ENCODE data around the gene CHRM1.
"Not testable (repeated sequence)": the region's sequence is repeated elsewhere in the genome, so short reads cannot be mapped to it uniquely, and the experiment has no call there.

CHRM1 gene, protein sequence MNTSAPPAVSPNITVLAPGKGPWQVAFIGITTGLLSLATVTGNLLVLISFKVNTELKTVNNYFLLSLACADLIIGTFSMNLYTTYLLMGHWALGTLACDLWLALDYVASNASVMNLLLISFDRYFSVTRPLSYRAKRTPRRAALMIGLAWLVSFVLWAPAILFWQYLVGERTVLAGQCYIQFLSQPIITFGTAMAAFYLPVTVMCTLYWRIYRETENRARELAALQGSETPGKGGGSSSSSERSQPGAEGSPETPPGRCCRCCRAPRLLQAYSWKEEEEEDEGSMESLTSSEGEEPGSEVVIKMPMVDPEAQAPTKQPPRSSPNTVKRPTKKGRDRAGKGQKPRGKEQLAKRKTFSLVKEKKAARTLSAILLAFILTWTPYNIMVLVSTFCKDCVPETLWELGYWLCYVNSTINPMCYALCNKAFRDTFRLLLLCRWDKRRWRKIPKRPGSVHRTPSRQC

DNA sequence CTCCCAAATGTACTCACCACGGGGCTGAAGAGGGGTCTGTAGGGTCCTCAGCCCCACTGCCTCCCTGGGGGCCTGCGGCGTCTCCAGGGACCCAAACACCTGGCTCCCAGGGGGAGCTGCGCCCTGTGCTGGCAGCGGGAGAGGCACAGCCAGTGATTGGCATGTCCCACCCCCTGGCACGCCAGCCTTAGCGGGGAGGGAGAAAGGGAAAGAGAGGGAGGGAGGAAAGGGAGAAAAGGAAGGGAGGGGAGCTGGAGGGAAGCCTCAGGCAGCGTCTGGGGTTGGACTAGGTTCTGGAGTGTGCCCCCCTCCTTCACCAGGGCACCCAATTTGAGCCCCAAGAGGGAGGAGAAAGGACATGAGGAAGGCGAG lies at the start of gene CHRM1:
CHRM1 (minus strand) TSS at position 163 of the 372 bp plus-strand sequence. CDS start 10,263 bp downstream, outside the sequence.
- DNase-seq (ENCODE audit: low read depth) = no peak

DNA sequence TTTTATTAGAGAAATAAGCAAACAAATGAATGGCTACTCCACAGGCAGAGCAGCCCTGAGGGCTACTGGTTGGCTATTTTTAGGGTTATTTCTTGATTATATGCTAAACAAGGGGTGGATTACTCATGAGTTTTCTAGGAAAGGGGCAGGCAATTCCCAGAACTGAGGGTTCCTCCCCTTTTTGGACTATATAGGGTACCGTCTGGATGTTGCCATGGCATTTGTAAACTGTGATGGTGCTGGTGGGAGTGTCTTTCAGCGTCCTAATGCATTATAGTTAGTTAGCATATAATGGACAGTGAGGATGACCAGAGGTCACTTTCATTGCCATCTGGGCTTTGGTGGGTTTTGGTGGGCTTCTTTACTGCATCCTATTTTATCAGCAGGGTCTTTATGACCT lies 44.4 kb upstream of the CHRM1 start:
- no peak for DNase-seq (ENCODE audit: low read depth)

DNA sequence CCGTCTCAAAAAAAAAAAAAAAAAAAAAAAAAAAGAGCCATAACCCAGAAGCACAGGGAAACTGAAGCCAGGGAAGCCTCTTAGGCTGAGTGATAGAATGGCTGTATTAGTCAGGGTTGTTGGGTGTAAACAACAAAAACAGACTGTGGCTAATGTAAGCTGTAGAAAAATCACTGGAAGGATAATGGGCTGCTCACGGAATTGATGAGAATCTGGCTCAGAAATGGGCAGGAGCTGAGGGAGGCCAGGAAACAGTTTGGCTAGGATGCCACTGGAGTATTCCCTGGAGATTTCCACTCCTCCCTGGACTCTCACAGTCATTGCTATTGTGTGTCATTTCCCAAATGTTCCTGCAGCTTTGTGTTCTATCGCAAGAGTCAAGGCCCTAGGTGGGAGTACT lies 41.2 kb upstream of the CHRM1 start:
- DNase-seq (ENCODE audit: low read depth) = no peak

DNA sequence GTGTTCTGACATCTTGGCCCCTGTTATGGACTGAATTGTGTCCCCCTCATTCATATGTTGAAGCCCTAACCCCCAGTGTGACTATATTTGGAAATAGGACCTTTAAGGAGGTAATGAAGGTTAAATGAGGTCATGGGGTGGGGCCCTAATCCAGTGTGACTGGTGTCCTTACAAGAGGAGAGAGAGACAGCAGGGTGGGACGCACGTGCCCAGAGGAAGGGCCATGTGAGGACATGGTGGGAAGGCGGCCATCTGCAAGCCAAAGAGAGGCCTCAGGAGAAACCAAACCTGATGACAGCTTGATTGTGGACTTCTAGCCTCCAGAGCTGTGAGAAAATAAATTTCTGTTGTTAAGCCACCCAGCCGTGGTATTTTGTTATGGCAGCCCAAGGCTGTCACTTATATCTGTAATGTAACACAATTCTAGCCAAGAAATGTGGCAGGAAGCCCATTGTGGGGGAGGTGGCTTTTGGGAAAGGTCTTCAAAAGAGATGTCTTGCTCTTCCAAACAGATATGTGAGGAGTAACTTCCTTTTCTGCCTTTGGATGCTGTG lies 39.9 kb upstream of the CHRM1 start:
- DNase-seq (ENCODE audit: low read depth) = no peak

DNA sequence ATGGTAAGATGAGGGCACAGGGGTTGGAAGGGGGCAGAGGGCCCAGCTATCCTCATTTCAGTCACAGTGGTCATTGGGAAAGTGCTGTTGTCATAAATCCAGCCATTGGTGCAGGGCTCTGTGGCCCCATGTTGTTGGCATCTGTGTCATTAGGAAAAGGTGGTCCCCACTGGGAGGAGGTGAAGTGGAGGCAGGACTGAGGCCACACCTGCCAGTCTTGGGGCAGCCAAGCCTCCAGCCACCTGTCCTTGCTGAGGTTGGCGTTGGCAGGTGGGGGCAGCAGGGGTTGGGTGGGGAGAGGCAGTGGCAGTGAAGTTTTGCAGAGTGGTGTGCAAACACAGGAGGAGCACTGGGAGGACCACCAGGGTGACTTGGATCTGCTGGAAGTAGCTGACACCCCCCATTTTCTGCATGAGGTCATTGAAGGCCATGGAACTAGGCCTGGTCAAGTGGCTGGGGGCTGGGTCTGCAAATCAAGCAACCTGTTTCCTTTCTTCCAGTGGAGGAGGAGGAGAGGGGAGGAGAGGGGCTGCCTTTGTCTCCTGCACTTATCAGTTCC lies 38.3 kb upstream of the CHRM1 start:
- DNase-seq (ENCODE audit: low read depth) = no peak

DNA sequence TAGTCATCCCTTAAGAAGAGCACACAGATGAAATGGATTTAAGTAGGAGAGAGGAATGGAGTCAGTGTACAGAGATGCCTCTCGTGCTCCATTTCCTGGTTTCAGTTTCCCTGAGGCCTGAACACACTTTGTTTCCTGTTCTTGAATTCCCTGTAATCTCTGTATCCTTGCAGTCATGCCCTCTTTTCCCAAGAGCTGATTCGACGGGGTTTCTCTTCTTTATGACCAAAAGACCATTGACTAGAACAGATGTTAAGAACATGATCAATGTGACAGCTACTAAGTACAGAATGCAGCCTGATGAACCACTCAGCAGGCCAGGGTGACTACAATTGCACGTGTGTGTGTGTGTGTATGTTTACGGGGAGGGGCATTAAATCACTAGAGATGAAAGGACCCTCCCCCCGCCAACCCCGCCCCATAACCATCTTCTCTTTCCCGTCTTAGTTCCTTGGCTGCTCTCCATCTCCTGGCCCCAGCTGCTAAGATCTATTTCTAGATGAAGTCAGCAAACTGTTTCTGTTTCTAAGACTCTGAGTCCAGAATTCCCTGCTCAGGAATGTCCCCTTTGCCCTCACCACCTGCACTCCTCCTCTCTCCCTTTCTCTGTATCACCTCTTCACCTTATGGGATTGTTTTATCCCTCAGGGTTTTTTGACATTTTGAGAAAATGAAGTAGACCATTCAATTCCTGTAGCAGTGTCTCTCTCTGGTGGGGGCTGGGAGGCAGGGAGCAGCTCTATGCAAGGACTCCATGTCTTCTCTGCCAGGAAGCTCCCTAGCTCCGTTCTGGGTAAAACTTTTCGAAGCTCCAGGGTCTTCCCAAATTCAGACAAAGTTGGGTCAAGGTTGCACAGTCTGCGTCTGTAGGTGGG lies 37.6 kb upstream of the CHRM1 start:
- DNase-seq (ENCODE audit: low read depth) = no peak

DNA sequence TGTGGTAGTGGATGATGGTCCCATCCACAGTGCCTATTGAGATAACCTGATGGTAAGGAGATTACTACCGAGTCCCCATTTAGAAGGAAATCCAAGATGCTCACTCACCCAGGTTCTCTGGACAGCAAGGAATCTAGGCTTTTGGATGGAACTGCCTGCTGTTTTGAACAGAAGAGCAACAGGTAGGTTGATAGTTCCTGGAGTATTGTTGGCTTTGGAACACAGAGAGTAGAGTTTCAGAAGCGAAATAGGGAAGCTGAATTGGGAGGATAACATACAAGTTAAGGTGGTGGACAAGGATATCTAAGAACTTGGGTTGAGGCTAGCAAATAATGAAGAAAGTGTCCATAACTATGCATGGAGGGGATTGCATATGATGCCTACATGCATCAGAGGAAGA lies 36.0 kb upstream of the CHRM1 start:
- no peak for DNase-seq (ENCODE audit: low read depth)

DNA sequence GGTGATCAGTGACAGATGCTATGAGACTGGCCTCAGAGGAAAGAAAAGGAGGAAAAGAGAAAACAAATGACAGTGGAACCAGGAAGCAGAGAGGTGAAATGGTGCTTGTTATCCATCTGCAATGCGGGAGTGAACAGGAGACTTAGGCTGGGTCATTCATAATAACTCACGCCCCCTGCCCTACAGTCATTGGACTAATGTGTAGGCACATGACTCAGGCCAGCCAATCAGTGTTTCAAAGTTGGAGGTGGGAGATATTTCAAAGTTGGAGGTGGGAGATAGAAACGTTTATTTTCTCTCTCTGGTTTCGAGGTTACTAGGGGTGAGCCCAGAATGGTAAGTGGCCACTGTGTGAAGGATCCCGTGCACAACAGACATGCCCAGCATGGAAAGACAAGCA lies 33.3 kb upstream of the CHRM1 start:
- no peak for DNase-seq (ENCODE audit: low read depth)

DNA sequence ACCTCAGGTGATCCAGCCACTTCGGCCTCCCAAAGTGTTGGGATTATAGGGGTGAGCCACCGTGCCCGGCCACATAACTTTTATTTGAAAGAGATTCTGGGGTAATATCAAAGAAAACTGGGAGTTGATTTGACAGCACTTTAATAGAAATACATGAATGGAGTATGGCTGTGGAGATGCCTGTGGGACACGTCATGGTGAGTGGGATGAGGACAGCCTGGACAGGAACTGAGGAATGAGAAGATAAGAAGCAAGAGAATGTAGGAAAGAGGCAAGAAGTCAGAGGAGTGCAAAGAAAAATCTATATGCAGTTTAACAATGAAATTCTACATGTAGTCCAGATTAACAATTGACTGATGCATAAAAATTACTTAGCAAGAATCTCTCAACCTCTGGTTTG lies 32.6 kb upstream of the CHRM1 start:
- no peak for DNase-seq (ENCODE audit: low read depth)

DNA sequence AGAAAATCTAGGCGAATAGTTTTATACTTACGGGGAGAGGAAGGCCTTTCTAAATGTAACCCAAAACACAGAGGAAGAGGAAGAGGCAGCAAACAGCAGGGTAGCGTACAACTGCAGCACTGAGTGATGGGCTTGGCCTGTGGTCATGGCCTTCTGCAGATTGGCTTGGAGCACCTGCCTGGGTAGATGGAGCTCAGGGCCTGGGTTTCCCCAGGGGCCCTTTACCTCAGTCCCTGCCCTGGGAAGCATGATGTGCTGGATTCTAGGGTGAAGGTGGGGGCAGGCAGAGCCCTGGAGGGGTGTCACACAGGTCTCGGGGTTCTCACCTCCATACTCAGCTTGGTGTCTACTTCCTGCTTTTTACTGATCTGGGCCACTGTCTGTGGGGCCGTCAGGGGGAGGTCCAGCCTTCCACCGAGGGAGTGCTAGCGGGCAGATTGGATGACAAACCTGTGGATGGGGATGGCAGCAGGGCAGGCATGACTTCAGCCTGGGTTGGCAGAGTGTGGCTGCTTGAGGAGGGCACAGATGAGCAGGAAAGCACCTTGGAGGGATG lies 27.7 kb upstream of the CHRM1 start:
- no peak for DNase-seq (ENCODE audit: low read depth)

DNA sequence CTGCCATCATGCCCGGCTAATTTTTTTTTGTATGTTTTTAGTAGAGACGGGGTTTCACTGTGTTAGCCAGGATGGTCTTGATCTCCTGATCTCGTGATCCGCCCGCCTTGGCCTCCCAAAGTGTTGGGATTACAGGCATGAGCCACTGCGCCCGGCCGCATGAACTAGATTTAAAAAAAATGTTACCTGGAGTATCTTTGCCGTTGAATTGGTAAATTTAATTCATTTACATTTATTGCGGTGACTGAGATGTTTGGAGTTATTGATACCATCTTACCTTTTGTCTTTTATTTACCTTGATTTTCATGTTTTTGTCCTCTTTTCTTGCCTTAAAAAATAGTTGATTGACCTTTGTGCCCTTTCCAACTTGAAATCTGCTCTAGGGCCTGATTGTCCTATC lies 24.4 kb upstream of the CHRM1 start:
- not testable (repeated sequence) for DNase-seq (ENCODE audit: low read depth)

DNA sequence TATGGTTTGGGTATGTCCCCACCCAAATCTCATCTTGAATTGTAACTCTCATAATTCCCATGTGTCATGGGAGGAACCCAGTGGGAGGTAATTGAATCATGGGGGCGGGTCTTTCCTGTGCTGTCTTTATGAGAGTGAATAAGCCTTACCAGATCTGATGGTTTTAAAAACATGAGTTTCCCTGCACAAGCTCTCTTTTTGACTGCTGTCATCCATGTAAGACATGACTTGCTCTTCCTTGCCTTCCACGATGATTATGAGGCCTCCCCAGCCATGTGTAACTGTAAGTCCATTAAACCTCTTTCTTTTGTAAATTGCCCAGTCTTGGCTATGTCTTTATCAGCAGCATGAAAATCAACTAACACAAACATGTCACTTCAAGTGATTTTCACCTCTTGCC lies 16.4 kb upstream of the CHRM1 start:
- not testable (repeated sequence) for DNase-seq (ENCODE audit: low read depth)

DNA sequence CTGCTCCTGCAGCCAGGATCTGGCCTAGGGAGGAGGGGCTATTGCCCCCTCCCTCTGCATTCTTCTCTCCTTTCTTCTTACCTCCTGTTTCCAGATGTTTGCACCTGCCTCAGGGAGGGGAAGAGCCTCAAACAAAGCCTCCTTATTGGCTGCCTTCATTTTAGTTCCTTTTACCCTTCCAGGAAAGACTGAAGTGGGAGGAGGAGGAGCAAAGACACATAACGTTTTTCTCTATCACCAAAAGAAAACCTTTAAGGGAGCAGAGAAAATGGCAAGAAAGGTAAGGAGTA lies 13.3 kb upstream of the CHRM1 start:
- no peak for DNase-seq (ENCODE audit: low read depth)

DNA sequence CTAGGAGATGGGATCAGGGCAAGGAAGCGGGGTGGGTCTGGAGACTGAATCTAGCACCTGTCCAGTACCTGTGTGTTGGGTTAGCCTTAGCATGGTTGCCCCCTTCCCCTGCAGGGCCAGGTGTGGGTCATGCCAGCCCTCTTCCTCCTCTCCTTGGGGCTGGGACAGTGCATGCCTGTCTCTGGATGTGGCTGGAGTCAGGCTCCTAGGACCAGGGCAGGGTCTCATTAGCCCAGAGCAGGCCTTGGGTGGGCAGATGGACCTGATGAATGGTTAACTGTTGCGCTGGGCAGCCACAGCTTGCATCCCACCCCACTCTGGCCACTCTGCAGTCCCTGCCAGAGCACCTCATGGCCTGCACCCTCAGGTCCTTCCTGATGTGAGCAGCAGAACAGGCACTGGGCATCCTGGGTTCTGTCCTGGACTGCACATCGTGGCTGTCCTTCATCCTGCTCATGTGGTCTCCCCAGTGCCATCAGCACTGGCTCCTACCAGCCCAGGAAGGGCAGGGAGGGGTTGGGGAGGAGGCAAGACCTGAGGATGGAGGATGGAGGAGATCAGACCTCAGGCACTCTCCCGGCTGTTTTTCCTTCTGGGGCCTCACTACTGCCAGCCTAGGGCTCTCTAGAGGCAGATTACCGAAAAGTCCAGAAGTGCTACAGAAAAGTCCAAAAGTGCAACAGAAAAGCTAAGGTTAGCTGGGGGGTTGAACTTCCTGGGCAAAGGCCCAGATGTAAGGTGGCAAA lies 12.8 kb upstream of the CHRM1 start:
- DNase-seq (ENCODE audit: low read depth) = no peak

DNA sequence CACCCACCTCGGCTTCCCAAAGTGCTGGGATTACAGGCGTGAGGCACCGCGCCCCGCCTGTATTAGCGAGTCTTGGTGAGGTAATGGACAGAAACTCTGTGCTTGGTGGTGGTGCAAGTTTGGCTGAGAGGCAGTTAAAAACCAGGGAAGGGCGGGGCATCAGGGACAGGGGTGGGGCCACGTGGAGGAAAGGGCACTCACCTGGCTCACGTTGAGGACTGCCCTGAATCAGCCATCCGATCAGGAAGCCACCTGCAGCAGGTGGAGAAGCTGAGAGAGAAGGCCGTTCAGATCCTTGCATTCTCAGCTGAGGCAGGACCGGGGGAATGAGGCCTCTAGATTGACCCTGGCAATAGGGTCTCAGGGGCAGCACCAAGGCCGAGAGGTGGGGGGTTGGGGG lies 12.1 kb upstream of the CHRM1 start:
- no peak for DNase-seq (ENCODE audit: low read depth)

DNA sequence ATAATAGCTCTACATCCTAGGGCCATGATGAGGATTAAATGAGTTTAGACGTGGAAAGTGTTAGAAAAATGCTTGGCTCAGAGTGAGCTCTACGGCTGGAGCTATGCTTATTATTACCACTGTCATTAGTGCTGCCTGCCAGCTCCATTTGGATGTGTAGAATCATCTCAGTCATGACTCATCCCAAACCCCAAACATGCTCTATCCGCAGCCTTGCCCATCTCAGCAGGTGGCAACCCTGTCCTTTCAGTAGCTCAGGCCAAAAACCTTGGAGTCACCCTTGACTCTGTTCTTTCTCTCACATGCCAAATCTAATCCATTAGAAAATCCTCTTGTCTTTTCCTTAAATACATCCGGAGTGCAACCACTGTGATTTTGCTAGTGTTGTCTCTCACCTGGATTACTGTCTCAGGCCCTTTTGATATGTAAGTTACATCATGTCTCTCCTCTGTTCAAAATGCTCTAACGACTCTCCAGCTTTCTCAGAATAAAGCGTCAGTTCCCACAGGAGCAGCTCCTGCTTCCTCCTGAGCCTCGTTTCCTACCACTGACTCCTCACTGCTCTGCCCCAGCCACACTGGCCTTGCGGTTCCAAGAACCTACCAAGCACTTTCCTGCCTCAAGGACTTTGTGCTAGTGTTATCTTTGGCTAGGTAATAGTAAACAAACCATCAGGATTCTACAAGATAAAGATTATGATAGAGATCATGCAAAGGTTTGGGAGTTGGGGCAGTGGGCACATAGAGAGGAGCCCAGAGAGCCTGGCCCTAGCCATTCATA lies 10.5 kb upstream of the CHRM1 start:
- no peak for DNase-seq (ENCODE audit: low read depth)

DNA sequence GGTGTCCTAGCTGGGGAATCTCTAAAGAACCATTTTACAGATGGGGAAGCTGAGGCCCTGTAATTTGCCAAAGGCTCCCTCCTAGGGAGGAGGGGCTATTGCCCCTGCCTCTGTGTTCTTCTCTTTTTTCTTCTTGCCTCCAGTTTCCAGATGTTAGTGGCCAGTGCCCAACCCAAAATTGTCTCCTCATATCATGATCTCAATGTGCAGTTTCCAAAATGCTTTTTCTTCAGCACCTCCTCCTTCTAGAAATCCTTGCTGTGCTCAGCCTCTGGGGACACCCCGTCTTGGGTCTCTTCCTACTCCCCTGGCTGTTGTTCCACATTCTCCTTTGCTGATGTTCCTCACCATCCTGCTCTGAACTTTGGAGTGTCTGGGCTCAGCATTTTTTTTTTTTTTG lies 9.5 kb upstream of the CHRM1 start:
- no peak for DNase-seq (ENCODE audit: low read depth)

DNA sequence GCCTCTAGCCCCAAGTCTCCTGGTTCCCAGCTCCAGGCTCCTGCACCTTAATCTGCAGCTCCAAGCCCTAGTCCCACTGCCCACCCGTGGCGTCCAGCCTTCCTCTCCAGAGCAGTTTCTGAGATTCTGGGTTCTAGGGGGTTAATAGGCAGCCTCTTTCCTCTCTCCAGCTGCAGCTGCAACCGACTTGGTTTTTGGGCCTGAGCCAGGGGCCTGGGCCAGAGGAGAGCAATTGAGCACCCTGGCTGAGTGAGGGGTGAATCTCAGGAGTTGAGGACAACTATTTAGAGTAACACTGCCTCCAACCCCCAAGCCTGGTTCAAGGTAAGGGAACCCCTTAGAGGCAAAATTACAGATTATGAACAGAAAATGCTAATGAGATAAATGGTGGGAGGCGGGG lies 9.0 kb upstream of the CHRM1 start:
- no peak for DNase-seq (ENCODE audit: low read depth)

DNA sequence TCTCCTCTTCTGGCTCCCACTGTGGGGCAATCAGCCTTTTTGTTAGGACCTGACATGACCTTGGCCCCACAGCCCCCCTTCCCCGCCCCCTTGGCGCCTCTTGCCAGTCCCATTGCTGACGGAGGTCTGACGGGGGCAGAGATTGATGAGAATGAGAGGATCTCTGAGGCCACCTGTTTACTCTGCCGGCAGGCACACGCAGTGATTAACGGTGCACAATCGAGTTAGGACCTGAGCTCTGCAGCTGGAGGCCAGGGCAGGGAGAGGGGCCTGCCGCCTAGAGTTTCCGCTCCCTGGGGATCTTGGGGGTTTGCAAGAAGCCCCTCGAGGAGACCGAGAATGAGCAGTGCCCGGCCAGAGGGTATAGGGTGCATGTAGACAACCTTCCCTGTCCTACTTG lies 6.8 kb upstream of the CHRM1 start:
- no peak for DNase-seq (ENCODE audit: low read depth)

DNA sequence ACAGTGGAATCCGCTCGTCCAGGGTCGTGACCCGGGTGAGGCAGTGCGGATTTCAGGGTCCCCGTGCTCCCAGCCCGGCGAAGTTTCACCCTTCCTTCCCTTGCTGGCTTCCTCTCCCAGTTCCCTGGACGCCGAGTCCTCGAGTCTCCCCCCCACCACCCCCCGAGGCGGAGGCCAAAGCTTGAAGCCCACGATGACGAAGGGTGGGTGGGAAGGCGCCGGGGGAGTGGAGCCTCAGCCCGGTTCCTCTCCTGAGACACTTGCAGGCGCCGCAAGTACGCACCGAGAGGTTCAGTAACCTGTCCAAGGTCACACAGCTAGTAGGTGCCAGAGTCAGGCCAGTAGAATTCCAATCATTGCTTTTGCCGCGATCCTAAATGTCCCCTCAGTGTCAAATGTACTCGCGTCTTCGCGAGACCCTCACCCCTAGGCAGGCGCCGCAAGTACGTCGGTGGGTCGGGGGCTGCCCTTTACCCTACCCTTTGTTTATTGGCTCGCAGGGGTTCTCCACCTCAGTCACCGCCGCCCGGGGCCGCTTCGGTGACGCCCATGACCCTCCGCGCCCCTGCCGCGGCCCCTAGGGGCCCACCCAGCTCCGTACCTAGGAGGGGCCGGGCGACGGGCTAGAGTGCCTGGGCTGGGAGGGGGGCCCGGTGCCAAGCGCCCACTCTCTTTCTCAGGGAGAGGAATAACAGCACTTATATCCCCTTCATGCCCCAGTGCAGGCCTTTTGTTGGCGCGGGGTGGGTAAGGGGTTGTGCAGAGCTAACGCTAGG lies 5.7 kb upstream of the CHRM1 start:
- DNase-seq (ENCODE audit: low read depth) = no peak
